HepG2 (cell line): ENCODE results near the gene SLC16A4. TPM values are rescaled to one million over a fixed set of nuclear protein-coding genes. Genes with fewer than 3 reads are reported as not detected.

Experiments used
- ATF7 ChIP-seq, 2 experiments: fragments of 450-650 bp in 1 of 2; sonication (generic) in 1 of 2; formaldehyde crosslinking in 1 of 2; IDR thresholded peaks; 2 replicates each; pipeline versions ENCODE4 v1.4.0 to v1.6.1; 2016 to 2020; ENCODE audit warnings: antibody characterized with exemption in 1 of 2, mild to moderate bottlenecking in 1 of 2, missing genetic modification reagents in 1 of 2
- BATF2 ChIP-seq: sonication (generic); formaldehyde crosslinking; IDR thresholded peaks from 2 replicates; pipeline ENCODE4 v1.8.0; 2022; ENCODE audit warnings: mild to moderate bottlenecking, missing genetic modification reagents, moderate library complexity
- CAMTA2 ChIP-seq: sonication (generic); formaldehyde crosslinking; IDR thresholded peaks from 2 replicates; pipeline ENCODE4 v1.4.0; 2020; ENCODE audit warnings: mild to moderate bottlenecking, missing genetic modification reagents, borderline replicate concordance
- DMTF1 ChIP-seq: sonication (generic); formaldehyde crosslinking; IDR thresholded peaks from 2 replicates; pipeline ENCODE4 v1.4.0; 2020; ENCODE audit warnings: mild to moderate bottlenecking, missing genetic modification reagents
- FOXA1 ChIP-seq, 2 experiments: fragments of 450-650 bp in 1 of 2; sonication (generic) in 1 of 2; formaldehyde crosslinking in 1 of 2; IDR thresholded peaks; 2 replicates each; pipeline versions ENCODE4 v1.4.0 to v1.6.1; 2016 to 2020; ENCODE audit warnings: missing genetic modification reagents in 1 of 2
- MEIS1 ChIP-seq: sonication (generic); formaldehyde crosslinking; IDR thresholded peaks from 2 replicates; pipeline ENCODE4 v1.9.0; 2021; ENCODE audit warnings: mild to moderate bottlenecking, missing genetic modification reagents, moderate library complexity, borderline replicate concordance
- MYC ChIP-seq: sonication (generic); formaldehyde crosslinking; IDR thresholded peaks from 2 replicates; pipeline ENCODE4 v1.9.0; 2021; ENCODE audit warnings: missing genetic modification reagents, borderline replicate concordance
- NAIF1 ChIP-seq: sonication (generic); formaldehyde crosslinking; IDR thresholded peaks from 2 replicates; pipeline ENCODE4 v1.5.0; 2020; ENCODE audit warnings: mild to moderate bottlenecking, missing genetic modification reagents, borderline replicate concordance
- PHF21A ChIP-seq: sonication (generic); formaldehyde crosslinking; IDR thresholded peaks from 2 replicates; pipeline ENCODE4 v1.5.0; 2020; ENCODE audit warnings: mild to moderate bottlenecking, missing genetic modification reagents
- SALL1 ChIP-seq: sonication (generic); formaldehyde crosslinking; IDR thresholded peaks from 2 replicates; pipeline ENCODE4 v1.8.0; 2022; ENCODE audit warnings: mild to moderate bottlenecking, missing genetic modification reagents
- SETDB1 ChIP-seq: sonication (generic); formaldehyde crosslinking; IDR thresholded peaks from 2 replicates; pipeline ENCODE4 v1.5.1; 2020; ENCODE audit warnings: missing genetic modification reagents, mild to moderate bottlenecking, borderline replicate concordance
- YY1 ChIP-seq: IDR thresholded peaks from 2 replicates; pipeline ENCODE4 v1.6.1; 2011; ENCODE audit warnings: low read length, low read depth, moderate library complexity, mild to moderate bottlenecking; ENCODE audit not compliant: insufficient read depth, insufficient replicate concordance
- ZC3H13 ChIP-seq: sonication (generic); formaldehyde crosslinking; IDR thresholded peaks from 2 replicates; pipeline ENCODE4 v1.8.1; 2023; ENCODE audit warnings: mild to moderate bottlenecking, missing genetic modification reagents, moderate library complexity
- ZKSCAN5 ChIP-seq: sonication (generic); formaldehyde crosslinking; IDR thresholded peaks from 2 replicates; pipeline ENCODE4 v1.5.1; 2020; ENCODE audit warnings: mild to moderate bottlenecking, missing genetic modification reagents
- ZKSCAN8 ChIP-seq: IDR thresholded peaks from 2 replicates; pipeline ENCODE4 v1.6.1; 2016; ENCODE audit warnings: borderline replicate concordance, missing genetic modification reagents, missing compliant biosample characterization
- ZNF552 ChIP-seq: sonication (generic); formaldehyde crosslinking; IDR thresholded peaks from 2 replicates; pipeline ENCODE4 v1.9.0; 2022; ENCODE audit warnings: missing genetic modification reagents, mild to moderate bottlenecking, borderline replicate concordance
- ZNF713 ChIP-seq: sonication (generic); formaldehyde crosslinking; IDR thresholded peaks from 2 replicates; pipeline ENCODE4 v1.4.0; 2020; ENCODE audit warnings: mild to moderate bottlenecking, missing genetic modification reagents
- ZNF720 ChIP-seq: sonication (generic); formaldehyde crosslinking; IDR thresholded peaks from 2 replicates; pipeline ENCODE4 v1.4.0; 2020; ENCODE audit warnings: missing genetic modification reagents
- polyA plus RNA-seq, 8 experiments: library from polyadenylated mRNA; depleted of rRNA in 3 of 8; stranded (reverse) in 7 of 8; unstranded in 1 of 8; fragments of >200 nt; fragmentation: Illumina TruSeq in 4 of 8; extraction: Trizol in 4 of 8; gene quantifications; 2 replicates each; pipeline versions ENCODE4 v1.2.1 to v1.2.3, GENCODE V29; 2011 to 2016; ENCODE audit warnings: low read depth in 4 of 8, missing spikeins in 1 of 8, mixed read lengths in 1 of 8; ENCODE audit not compliant: insufficient read depth in 1 of 8
- total RNA-seq, 5 experiments: library from RNA; depleted of rRNA; stranded (reverse); fragments of >200 nt; fragmentation: Illumina TruSeq; extraction: Trizol; gene quantifications; 2 replicates each; pipeline ENCODE4 v1.2.3, GENCODE V29; 2016; ENCODE audit warnings: low read depth in 1 of 5
- TF ChIP-seq, protein P1 (sequence below): sonication (generic); formaldehyde crosslinking; IDR thresholded peaks from 2 replicates; pipeline ENCODE4 v1.5.0; 2020; ENCODE audit warnings: missing genetic modification reagents, mild to moderate bottlenecking, borderline replicate concordance

Gene SLC16A4
- total and polyA plus RNA-seq, 2 of the 13 experiments (the other 11 are each of a cell fraction or from before 2014, with no cell fraction given) = 1.1 to 1.5 TPM

GRCh38 chr1:110341146-110341871 is 49.5 kb downstream of the SLC16A4 start (continued):
- TF ChIP-seq, protein P1, sequence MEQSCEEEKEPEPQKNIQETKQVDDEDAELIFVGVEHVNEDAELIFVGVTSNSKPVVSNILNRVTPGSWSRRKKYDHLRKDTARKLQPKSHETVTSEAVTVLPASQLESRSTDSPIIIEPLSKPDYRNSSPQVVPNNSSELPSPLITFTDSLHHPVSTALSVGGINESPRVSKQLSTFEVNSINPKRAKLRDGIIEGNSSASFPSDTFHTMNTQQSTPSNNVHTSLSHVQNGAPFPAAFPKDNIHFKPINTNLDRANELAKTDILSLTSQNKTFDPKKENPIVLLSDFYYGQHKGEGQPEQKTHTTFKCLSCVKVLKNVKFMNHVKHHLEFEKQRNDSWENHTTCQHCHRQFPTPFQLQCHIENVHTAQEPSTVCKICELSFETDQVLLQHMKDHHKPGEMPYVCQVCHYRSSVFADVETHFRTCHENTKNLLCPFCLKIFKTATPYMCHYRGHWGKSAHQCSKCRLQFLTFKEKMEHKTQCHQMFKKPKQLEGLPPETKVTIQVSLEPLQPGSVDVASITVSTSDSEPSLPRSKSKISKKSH (CRISPR knock-in tag) = peak; percentile 9; the same call in 1 of the 2 replicates
- TF ChIP-seq ZNF713 (CRISPR knock-in tag) = no peak
- TF ChIP-seq PHF21A (CRISPR knock-in tag) = no peak
- TF ChIP-seq NAIF1 (CRISPR knock-in tag) = no peak
- TF ChIP-seq ATF7 (IDR thresholded peaks at IDR 0.05) = no peak
- TF ChIP-seq ATF7 (CRISPR knock-in tag; IDR thresholded peaks at IDR 0.05) = no peak
- TF ChIP-seq ZNF720 (CRISPR knock-in tag) = no peak
- TF ChIP-seq ZKSCAN5 (CRISPR knock-in tag) = no peak
- no peak for TF ChIP-seq MYC (CRISPR knock-in tag)
- TF ChIP-seq FOXA1 (IDR thresholded peaks at IDR 0.05) = no peak
- TF ChIP-seq FOXA1 (CRISPR knock-in tag; IDR thresholded peaks at IDR 0.05) = no peak
- no peak for TF ChIP-seq CAMTA2
- no peak for TF ChIP-seq YY1
- no peak for TF ChIP-seq MEIS1 (CRISPR knock-in tag)
- TF ChIP-seq BATF2 (CRISPR knock-in tag) = no peak
- 0 out of 2 replicates have a peak, but pooled peaks have one; percentile 12 for TF ChIP-seq SALL1
- no peak for TF ChIP-seq DMTF1 (CRISPR knock-in tag)
- no peak for TF ChIP-seq ZNF552 (CRISPR knock-in tag)
- TF ChIP-seq ZKSCAN8 = no peak
- TF ChIP-seq ZC3H13 = peak; percentile 79
- TF ChIP-seq SETDB1 (CRISPR knock-in tag) = no peak
- TF ChIP-seq, all 625 proteins: peak for 7
